NOMO-1 treated with DMSO at 0.1 percent for 48 hours (cell line): ENCODE measurements around the gene CARM1.

Source experiments
- DNase-seq: peaks from one replicate; lab custom pipeline; 2025; ENCODE audit not compliant: unreplicated experiment; lab: John Stamatoyannopoulos, UW

The CARM1 gene

GRCh38 chr19:10968527-10969135, 97.3 kb downstream of the CARM1 start:
- no peak for DNase-seq

DNA sequence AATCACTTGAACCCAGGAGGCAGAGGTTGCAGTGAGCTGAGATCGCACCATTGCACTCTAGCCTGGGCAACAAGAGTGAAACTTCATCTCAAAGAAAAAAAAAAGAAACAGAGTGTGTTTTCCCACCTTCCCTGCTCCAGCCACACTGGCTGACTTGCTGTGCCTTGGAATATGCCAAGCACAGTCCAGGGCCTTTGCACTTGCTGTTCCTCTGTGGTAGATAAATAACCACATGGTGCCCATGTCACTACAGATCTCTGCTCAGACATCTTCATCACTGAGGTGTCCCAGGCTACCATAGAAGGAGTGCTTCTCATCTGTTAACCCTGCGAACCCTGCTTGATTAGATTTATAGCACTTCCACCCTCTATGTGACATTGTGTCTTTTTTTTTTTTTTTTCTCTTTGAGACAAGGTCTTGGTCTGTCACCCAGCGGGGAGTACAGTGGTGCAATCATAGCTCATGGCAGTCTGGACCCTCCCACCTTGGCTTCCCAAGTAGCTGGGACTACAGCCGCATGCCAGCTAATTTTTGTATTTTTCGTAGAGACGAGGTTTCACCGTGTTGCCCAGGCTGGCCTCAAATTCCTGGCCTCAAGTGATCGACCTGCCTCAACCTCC, 99.9 kb downstream of the CARM1 start:
- DNase-seq = no peak
